Osteoblast (primary cell): ENCODE data around the gene POFUT1. TPM values are rescaled to one million over a fixed set of nuclear protein-coding genes. Genes with fewer than 3 reads are reported as not detected.

Experiments used
- DNase-seq: peaks from one replicate; pipeline ENCODE4 v3.0.0; 2011; ENCODE audit warnings: low spot score, mixed read lengths; ENCODE audit not compliant: insufficient read length; ENCODE audit errors: missing footprints
- H2AFZ ChIP-seq: 2 replicates; pipeline ENCODE4 v1.6.0; 2011; ENCODE audit warnings: mild to moderate bottlenecking, low read length
- H3K27ac ChIP-seq: 2 replicates; pipeline ENCODE4 v1.5.1; 2011; ENCODE audit warnings: mild to moderate bottlenecking, low read depth, low read length, moderate library complexity
- H3K27me3 ChIP-seq: 2 replicates; pipeline ENCODE4 v1.6.0; 2012; ENCODE audit warnings: mild to moderate bottlenecking, control low read depth, inconsistent platforms, low read length, moderate library complexity; ENCODE audit not compliant: insufficient read depth
- H3K36me3 ChIP-seq: 2 replicates; pipeline ENCODE4 v1.5.1; 2011; ENCODE audit warnings: mild to moderate bottlenecking, low read length, control low read depth, moderate library complexity; ENCODE audit not compliant: insufficient read depth
- H3K4me1 ChIP-seq: 2 replicates; pipeline ENCODE4 v1.5.1; 2011; ENCODE audit warnings: mild to moderate bottlenecking, low read length, control low read depth, moderate library complexity; ENCODE audit not compliant: insufficient read depth
- H3K4me2 ChIP-seq: 2 replicates; pipeline ENCODE4 v1.6.0; 2011; ENCODE audit warnings: mild to moderate bottlenecking, low read length; ENCODE audit not compliant: insufficient read depth
- H3K4me3 ChIP-seq: fragments of 200-600 bp; sonication (generic); 3 replicates; pipeline ENCODE4 v1.5.1; 2012; ENCODE audit warnings: mild to moderate bottlenecking, low read length, inconsistent platforms; ENCODE audit not compliant: insufficient read depth
- H3K79me2 ChIP-seq: 2 replicates; pipeline ENCODE4 v1.6.0; 2012; ENCODE audit warnings: mild to moderate bottlenecking, low read length, control low read depth, inconsistent platforms; ENCODE audit not compliant: insufficient read depth
- H3K9me3 ChIP-seq: 2 replicates; pipeline ENCODE4 v1.5.1; 2011; ENCODE audit warnings: low read depth, low read length, control low read depth
- H4K20me1 ChIP-seq: 2 replicates; pipeline ENCODE4 v1.6.0; 2012; ENCODE audit warnings: mild to moderate bottlenecking, low read length, control low read depth; ENCODE audit not compliant: insufficient read depth
- CTCF ChIP-seq: IDR thresholded peaks from 2 replicates; pipeline ENCODE4 v1.5.1; 2011; ENCODE audit warnings: mild to moderate bottlenecking, low read depth, low read length, moderate library complexity; ENCODE audit errors: extremely low read depth
- total RNA-seq: library from RNA; depleted of rRNA; stranded (reverse); fragments of >200 nt; gene quantifications from 2 replicates; pipeline ENCODE4 v1.2.3, GENCODE V29; 2012

POFUT1 gene
- total RNA-seq, 1 donor, result 40.9 TPM

GRCh38 chr20:32227744-32228688 is 20.3 kb downstream of the POFUT1 start:
- no peak for DNase-seq

GRCh38 chr20:32229251-32229747 is 21.6 kb downstream of the POFUT1 start:
- no peak overlapping the region for H2AFZ ChIP-seq
- H3K27ac ChIP-seq, result no peak overlapping the region
- no peaks in the 10 kb centered on the region for H3K27me3 ChIP-seq
- no peak for TF ChIP-seq CTCF
- H3K4me3 ChIP-seq, result no peak overlapping the region
- H3K9me3 ChIP-seq, result no peaks in the 10 kb centered on the region
- no peaks in the 10 kb centered on the region for H4K20me1 ChIP-seq
- DNase-seq, result no peak
- no peaks in the 10 kb centered on the region for H3K79me2 ChIP-seq
- H3K4me1 ChIP-seq, result no peaks in the 10 kb centered on the region
- peaks cover 54% of the 10 kb centered on the region for H3K36me3 ChIP-seq
- no peak overlapping the region for H3K4me2 ChIP-seq

More at GRCh38 chr20:32227744-32228688, 20.3 kb downstream of the POFUT1 start:
- Histone ChIP-seq H3K4me2 (no peak overlapping the region), H3K9me3 (no peaks in the 10 kb centered on the region), H3K27ac (no peak overlapping the region), H3K4me3 (no peak overlapping the region), H3K79me2 (no peaks in the 10 kb centered on the region), H2AFZ (no peak overlapping the region), H3K4me1 (no peaks in the 10 kb centered on the region), H3K36me3 (peaks cover 52% of the 10 kb centered on the region), H4K20me1 (no peaks in the 10 kb centered on the region), H3K27me3 (no peaks in the 10 kb centered on the region)
- TF ChIP-seq CTCF, result no peak

GRCh38 chr20:32230707-32231106 is 23.0 kb downstream of the POFUT1 start:
- H3K9me3 ChIP-seq, result no peaks in the 10 kb centered on the region
- no peak overlapping the region for H3K27ac ChIP-seq
- H3K4me2 ChIP-seq, result no peak overlapping the region
- H3K27me3 ChIP-seq, result no peaks in the 10 kb centered on the region
- no peaks in the 10 kb centered on the region for H3K79me2 ChIP-seq
- no peak for TF ChIP-seq CTCF
- no peak overlapping the region for H2AFZ ChIP-seq
- no peak for DNase-seq
- no peak overlapping the region for H3K4me3 ChIP-seq
- peaks cover 61% of the 10 kb centered on the region for H3K36me3 ChIP-seq
- H4K20me1 ChIP-seq, result no peaks in the 10 kb centered on the region
- H3K4me1 ChIP-seq, result no peaks in the 10 kb centered on the region

GRCh38 chr20:32231245-32231644 is 23.6 kb downstream of the POFUT1 start:
- no peak overlapping the region for H3K4me3 ChIP-seq
- H3K27me3 ChIP-seq, result no peaks in the 10 kb centered on the region
- H3K36me3 ChIP-seq, result peaks cover 64% of the 10 kb centered on the region
- no peaks in the 10 kb centered on the region for H3K4me1 ChIP-seq
- H3K27ac ChIP-seq, result no peak overlapping the region
- DNase-seq, result no peak
- H3K9me3 ChIP-seq, result no peaks in the 10 kb centered on the region
- no peak for TF ChIP-seq CTCF
- H2AFZ ChIP-seq, result no peak overlapping the region
- no peaks in the 10 kb centered on the region for H3K79me2 ChIP-seq
- no peaks in the 10 kb centered on the region for H4K20me1 ChIP-seq
- no peak overlapping the region for H3K4me2 ChIP-seq
